A549 (cell line): ENCODE data around the gene ARL6IP5.

Experiments used
- BHLHE40 ChIP-seq: IDR thresholded peaks from 2 replicates; pipeline ENCODE4 v1.6.1; 2012; ENCODE audit warnings: low read depth, low read length, inconsistent platforms
- CBX8 ChIP-seq: fragments of 200-600 bp; sonication (generic); IDR thresholded peaks from 2 replicates; pipeline ENCODE4 v1.6.1; 2016
- CHD4 ChIP-seq: fragments of 200-600 bp; sonication (generic); IDR thresholded peaks from 2 replicates; pipeline ENCODE4 v1.6.1; 2016; ENCODE audit warnings: antibody characterized with exemption, mild to moderate bottlenecking, borderline replicate concordance
- ESRRA ChIP-seq: fragments of 150-350 bp; IDR thresholded peaks from 2 replicates; pipeline ENCODE4 v1.6.1; 2014; ENCODE audit warnings: mild to moderate bottlenecking, low read length, borderline replicate concordance
- JUNB ChIP-seq: fragments of >200 bp; sonication (Bioruptor Twin); formaldehyde crosslinking; IDR thresholded peaks from 2 replicates; pipeline ENCODE4 v1.6.1; 2016
- KDM5A ChIP-seq: fragments of 200-600 bp; sonication (generic); IDR thresholded peaks from 2 replicates; pipeline ENCODE4 v1.6.1; 2016; ENCODE audit warnings: antibody characterized with exemption, mild to moderate bottlenecking
- RAD21 ChIP-seq, 2 experiments: fragments of >200 bp in 1 of 2; sonication (Bioruptor Twin) in 1 of 2; formaldehyde crosslinking in 1 of 2; IDR thresholded peaks in 1 of 2; conservative IDR thresholded peaks in 1 of 2; 2 replicates in 1 of 2; 3 replicates in 1 of 2; pipeline ENCODE4 v1.6.1; 2012 to 2018; ENCODE audit warnings: inconsistent platforms in 1 of 2
- TF ChIP-seq, protein P1 (sequence below): fragments of >200 bp; sonication (Bioruptor Twin); formaldehyde crosslinking; IDR thresholded peaks from 3 replicates; pipeline ENCODE4 v1.5.1; 2016

DNA sequence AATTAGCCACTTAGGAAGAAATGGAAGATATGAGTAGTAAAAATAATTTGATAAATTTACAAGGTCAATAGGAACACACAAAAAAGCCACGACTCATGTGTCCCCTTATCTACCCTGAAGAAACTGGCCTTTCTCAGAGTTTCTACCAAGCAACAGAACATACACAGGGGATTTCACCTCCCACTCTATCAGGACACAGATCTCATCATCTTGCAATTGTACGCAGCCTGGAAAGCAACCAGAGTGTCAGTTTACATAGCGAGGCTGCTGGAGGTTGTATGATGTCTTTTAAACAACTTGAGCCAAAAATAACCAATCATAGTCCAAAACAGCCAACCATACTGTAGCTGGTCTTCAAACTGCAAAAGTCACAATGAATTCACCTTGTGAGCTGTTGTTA, 57.4 kb downstream of the ARL6IP5 start:
- TF ChIP-seq, protein P1, sequence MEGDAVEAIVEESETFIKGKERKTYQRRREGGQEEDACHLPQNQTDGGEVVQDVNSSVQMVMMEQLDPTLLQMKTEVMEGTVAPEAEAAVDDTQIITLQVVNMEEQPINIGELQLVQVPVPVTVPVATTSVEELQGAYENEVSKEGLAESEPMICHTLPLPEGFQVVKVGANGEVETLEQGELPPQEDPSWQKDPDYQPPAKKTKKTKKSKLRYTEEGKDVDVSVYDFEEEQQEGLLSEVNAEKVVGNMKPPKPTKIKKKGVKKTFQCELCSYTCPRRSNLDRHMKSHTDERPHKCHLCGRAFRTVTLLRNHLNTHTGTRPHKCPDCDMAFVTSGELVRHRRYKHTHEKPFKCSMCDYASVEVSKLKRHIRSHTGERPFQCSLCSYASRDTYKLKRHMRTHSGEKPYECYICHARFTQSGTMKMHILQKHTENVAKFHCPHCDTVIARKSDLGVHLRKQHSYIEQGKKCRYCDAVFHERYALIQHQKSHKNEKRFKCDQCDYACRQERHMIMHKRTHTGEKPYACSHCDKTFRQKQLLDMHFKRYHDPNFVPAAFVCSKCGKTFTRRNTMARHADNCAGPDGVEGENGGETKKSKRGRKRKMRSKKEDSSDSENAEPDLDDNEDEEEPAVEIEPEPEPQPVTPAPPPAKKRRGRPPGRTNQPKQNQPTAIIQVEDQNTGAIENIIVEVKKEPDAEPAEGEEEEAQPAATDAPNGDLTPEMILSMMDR, result no peak
- TF ChIP-seq BHLHE40, result no peak
- no peak for TF ChIP-seq RAD21 (conservative IDR thresholded peaks at IDR 0.05 in 1 of 2, IDR thresholded peaks at IDR 0.05 in 1 of 2)
- TF ChIP-seq CHD4, result no peak
- TF ChIP-seq CBX8, result no peak
- TF ChIP-seq JUNB, result no peak
- no peak for TF ChIP-seq KDM5A
- TF ChIP-seq ESRRA, result no peak
